Superior temporal gyrus (tissue), 1 donor: ENCODE results near the gene TRUB2.
"Not testable (repeated sequence)": the region's sequence is repeated elsewhere in the genome, so short reads cannot be mapped to it uniquely, and the experiment has no call there.

Experiments used
- DNase-seq: peaks from one replicate; pipeline ENCODE4 v3.0.0-alpha.2; 2016; ENCODE audit errors: extremely low spot score

Gene TRUB2

DNA sequence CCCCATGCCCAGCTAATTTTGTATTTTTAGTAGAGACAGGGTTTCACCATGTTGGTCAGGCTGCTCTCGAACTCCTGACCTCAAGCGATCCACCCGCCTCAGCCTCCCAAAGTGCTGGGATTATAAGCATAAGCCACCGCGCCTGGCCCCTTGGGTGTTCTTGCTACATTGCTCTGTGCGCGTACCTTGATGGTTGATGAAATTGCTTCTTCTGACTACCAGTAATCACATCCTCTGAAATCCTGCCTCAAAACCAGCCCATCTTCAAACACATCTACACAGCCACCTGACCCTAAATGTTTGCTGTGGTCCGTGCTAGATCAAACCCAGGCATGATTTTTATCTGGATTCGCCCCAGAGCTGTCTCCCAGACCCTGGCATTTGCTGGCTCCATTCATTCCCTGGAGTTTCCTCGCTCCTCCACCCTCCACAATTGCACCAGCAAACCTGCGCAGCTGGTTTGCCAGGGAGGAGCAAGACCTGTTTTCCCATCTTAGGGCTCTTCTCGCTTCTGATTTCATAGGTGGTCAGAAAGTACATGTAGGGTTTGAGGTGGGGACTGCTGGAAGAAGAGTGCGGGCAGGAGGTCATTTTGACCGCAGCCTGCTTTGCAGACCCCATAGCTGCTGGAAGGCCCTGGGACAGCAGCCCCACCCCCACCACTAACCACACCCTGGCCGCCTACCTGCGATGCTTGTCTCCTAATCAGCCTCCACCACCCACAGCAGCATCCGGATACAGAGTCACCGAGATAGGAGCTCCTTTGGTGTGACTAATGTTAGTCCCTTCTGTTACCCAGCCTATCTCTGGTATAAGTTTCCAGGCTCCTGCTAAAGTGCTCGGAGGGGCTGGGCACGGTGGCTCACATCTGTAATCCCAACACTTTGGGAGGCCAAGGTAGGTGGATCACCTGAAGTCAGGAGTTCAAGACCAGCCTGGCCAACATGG lies 23.4 kb downstream of the TRUB2 start:
- DNase-seq: no peak

DNA sequence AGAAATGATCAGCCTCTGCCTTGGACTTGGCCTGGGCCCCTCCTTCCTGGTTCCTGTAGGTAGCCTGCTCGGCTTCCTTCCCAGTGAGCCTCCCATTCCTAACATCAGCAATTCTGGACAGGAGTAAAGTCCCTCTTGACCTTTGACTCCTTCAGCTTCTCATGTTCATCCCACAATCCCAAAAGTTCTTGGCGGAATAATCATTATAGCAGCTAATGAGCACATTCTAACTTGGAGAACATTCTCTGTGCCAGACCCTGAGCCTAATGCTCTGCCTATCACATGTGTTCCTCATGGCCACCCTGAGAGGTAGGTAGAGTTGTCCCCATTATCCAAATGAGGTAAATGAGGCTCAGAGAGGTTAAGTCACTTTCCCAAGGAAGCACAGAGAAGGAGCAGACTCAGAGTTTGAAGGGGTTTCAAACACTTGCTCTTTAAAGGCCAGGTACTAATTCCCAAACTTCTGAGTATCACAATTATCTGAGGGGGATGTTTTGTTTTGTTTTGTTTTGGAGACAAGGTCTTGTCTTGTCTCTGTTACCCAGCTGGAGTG lies 24.9 kb downstream of the TRUB2 start:
- DNase-seq: no peak

DNA sequence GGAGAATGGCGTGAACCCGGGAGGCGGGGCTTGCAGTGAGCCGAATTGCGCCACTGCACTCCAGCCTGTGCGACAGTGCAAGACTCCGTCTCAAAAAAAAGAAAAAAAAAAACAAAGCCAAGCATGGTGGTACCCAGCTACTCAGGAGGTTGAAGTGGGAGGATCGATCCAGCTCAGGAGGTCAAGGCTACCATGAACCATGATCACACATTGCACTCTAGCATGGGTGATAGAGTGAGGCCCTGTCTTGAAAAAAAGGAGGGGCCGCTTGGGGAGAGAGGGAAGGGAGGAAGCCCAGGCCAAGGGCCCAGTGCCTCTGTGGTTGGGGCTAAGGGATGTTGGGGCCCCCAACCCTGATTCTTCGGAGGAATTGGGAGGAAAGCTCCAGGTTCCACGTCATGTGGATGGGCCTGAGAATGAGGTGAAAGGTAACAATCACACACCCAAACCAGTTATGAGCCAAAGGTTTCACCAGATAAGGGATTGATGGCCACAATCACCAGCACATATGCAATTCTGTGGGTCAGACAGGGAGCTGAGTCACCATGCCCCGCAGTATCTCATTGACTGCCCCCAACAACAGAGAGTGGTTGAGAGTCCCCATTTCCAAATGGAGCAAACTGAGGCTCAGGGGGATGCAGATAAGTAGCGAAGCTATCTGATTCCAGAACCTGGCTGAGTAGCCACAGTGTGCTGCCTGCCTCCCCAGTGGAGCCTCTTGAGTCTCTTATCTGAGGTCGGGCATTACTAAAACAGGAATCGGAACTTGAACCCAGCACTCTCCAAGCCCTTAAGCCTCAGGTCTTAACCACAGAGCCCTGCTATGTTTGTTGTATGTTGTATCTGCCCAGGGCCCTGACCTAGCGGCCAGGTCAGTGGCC lies 25.7 kb downstream of the TRUB2 start:
- no peak for DNase-seq

DNA sequence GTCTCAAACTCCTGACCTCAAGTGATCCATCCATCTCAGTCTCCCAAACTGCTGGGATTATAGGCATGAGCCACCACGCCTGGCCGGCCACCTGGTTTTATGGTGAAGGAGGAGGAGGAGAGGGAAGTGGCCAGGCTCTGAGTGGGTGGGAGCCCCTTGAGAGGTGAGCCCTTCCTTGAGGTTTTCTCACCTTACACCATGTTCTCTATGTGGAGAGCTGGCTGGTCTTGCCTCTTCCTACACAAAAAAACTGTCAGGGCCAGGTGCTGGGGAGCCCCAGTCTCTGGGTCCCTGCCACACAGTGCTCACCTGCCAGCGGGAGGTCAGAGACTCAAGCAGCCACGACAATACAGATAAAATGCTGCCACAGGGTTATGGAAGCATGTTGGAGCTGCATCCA lies 28.1 kb downstream of the TRUB2 start:
- DNase-seq: no peak

DNA sequence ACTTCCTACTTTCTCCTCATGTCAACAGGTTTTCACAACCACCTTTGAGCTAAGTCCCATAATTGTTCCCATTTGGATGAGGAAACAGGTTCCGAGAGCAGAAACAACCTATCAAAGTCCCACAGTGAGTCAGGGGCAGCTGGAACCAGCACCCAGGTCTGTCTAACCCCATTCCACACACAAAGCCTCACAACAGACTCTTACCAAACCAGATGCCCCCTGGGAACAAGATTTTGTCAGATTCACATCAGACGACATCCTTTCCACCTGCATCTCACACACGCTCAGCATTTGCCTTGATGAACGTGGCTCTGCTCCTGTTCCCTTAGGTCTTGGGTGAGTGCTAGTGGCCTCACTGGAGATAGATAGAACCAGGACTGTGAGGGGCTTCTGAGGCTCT lies 29.2 kb downstream of the TRUB2 start:
- no peak for DNase-seq

DNA sequence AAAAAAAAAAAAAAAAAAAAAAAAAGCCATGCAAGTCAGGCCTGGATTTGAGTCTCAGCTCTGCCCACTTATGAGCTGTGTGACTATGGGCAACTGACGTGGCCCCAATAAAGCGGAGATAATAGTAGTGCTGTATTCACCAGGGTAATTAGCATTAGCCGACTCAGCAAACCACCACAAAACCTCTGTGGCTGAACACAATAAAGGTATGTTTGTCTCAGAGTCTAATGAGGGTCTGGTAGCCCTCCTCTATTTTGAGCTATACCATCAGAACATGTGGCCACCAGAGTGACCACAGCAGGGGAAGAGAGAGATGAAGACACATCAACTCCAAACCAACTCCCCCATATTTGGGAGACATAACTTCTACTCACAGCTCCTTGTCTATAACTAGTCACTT lies 30.2 kb downstream of the TRUB2 start:
- no peak for DNase-seq

DNA sequence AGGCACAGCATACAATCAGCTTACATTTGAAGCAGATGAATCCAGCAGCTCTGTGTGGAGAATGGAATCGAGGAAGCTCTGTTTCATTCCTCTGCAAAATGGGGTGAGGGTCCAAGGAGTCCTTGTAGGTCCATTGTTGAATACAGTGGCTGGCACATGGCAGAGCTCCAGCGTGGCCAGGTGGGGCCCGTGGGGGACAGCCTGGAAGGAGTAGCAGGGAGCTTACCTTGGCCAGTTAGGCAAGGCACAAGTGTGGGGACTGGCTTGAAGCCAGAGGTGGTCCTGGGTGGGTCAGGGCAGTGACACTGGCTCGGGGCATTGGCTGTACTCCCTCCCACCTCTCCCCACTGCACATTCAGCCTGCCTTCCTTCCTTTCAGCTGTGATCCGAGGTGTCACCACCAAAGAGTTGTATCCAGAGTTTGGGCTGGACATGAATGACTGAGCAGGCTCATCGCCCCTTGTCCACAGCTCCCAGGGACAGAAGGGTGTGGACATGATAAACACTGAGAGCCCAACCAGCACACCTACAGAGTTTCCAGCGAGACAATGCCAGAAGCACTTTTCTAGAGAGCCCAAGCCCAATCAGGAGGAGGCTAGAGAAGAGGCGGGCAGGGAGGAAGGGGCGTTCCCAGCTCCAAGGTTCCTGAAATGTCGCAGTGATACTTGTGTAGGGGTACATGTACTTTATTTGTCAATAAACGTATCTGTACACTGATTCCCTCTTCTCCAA lies 33.8 kb downstream of the TRUB2 start:
- DNase-seq: no peak

DNA sequence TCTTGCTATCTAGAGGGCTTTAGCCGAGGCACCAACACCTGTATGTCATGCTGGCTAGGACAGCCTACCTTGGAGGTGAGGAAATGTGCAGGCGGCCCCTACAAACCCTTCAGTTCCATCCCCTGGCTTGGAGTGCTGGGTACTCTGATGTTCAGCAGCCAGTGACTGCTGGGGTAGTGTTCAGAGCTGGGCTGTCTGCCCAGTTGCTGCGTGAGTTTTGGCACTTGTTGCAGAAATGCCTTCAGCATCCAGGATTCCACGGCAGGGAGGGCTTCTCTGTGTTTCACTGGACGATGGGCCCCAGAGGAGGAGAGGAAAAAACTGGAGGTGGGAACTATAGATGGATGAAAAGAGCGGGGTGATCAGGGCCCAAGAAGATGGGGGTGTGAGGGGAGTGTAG lies 35.8 kb downstream of the TRUB2 start:
- peak; percentile 94 for DNase-seq

DNA sequence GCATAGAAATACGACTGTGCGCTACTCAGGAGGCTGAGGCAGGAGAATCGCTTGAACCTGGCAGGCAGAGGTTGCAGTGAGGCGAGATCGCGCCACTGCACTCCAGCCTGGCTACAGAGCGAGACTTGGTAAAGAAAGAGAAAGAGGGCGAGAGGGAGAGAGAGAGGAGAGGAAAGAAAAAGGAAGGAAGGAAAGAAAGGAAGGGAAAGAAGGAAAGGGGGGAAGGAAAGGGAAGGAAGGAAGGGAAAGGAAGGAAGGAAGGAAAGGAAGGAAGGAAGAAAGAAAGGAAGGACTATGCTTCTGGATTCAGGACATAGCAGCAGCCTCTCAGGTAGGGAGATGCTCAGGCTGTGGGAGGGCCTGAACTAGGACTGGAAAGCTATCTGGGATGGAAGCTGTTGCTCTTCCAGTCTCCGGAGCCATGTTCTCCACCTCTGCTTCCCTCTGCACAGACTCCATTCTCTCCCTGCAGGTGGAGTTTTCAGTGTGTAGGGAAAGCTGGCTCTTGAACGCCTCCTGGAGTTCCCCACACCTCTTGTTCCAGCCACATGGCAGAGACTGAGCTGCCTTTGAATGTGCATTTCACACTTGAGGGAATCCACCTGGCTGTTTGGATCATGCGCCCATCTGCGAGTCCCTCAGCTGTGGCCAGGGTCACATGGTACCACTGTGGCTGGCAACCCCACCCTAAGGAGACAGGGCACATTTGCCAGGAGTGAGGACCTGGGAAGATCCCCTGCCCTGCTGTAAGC lies 37.0 kb downstream of the TRUB2 start:
- DNase-seq: no peak

DNA sequence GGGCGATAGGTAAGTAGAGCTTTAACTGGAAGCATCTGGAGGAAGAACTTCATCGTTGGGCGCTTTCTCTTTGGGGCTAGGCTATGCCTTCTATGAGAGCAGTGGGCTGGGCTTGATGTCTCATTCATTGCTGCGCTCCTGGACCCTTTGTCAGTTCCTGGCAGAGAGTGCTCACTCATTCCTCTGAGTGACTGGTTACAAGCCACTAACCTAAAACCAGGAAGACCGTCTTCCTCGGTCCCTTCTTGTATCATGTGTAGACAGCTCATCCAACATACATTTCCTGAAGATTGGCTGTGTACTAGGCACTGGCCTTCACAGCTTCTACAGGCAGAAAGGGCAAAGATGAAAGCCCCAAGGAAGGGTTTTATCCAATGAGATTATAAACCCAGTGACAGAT lies 39.7 kb downstream of the TRUB2 start:
- DNase-seq: no peak

DNA sequence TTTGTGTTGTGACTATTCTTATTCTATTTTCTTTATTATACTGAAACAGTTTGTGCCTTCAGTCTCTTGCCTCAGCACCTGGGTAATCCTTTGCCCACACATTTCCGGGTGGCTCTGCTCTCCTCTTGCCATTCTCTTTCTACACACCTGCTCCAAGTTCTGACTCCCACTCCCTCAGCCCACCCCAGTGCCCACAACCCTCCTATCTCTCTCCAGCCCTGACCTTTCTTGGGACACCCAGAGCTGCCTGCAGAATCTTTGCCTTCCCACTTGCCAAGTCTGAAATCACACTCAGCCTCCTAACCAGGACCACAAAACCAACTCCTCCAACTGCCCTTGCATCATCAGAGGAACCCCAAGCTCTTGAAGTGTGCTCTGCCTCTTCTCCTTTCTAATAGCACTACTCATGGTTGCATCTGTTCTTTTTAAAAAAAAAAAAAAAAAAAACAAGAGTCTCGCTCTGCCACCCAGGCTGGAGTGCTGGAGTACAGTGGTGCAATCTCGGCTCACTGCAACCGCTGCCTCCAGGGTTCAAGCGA lies 42.1 kb downstream of the TRUB2 start:
- DNase-seq: no peak

DNA sequence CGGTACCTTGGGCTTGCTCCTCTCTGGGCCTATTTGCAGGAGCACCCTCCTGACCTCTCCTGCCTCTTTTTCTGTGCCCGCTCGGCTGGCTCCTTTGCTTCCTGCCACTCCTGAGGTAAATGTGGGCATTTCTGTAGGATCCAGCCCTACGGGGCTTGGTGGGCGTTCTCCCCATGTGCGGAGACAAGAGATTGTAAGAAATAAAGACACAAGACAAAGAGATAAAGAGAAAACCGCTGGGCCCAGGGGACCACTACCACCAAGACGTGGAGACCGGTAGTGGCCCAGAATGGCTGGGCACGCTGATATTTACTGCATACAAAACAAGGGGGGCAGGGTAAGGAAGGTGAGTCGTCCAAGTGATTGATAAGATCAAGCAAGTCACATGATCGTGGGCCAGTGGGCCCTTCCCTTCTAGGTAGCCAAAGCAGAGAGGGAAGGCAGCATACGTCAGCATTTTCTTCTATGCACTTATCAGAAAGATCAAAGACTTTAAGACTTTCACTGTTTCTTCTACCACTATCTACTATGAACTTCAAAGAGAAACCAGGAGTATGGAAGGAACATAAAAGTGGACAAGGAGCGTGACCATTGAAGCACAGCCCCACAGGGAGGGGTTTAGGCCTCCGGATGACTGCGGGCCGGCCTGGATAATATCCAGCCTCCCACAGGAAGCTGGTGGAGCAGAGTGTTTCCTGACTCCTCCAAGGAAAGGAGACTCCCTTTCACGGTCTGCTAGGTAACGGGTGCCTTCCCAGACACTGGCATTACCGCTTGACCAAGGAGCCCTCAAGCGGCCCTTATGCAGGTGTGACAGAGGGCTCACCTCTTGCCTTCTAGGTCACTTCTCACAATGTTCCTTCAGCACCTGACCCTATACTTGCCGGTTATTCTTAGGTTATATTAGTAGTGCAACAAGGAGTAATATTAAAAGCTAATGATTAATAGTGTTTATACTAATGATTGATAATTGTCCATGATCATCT lies 42.9 kb downstream of the TRUB2 start:
- not testable (repeated sequence) for DNase-seq

DNA sequence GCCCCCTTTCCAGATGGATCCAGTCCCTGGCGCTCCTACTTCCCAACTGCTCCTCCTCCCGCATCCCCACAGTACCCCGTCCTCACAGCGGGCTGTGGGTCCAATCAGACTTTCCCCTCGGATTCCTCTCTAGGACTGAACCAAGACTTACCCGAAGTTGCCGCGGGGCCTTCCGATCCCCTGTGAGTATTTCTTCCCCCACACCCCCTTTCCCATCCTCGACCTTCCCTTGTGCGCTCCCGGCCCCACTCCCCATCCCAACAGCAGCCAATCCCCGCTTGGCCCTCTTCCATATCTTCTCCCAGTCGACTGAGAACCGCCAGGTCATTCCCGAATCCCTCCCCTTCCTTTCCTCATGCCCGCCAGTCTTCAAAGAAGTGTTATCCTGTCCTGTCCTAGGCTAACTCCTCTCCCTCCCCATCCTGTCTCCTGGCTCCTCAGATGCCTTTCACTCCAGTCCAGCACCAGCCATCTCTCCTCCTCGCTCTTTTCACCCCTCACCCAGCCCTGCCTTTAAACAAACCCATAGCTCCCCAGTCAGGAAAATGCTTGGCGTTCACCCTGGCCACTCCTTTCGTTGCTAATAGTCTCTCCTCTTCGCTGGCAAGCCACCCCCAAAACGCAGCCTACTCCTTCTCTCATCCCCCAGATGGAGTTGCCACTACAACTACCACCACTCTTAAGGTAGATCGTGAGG lies 45.5 kb downstream of the TRUB2 start:
- no peak for DNase-seq

DNA sequence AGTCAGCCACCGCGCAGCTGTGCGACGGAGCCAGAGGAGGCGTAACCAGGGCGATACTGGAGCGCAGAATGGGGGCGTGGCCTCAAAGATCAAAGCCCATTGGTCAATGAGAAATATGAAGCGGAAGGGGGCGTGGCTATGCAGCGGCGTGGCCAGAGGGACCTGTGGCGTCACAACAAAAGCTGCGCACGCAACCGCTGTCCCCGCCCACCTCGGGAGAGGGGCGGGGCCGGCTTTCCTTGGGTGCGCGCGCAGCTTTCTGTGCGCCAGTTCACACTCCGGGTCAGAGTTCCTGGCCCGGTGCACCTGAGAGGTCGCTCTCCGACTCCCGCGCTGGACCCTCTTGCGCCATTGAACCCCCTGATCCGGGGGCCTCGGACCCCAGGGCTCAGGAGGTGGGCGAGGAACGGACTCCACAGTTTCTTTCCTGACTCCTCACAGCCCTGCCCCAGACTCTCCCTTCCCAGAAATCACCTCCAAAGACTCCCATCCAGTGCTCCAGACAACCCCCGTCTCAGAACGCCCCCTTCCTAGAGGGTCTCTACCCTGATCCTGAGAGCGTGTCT lies 46.2 kb downstream of the TRUB2 start, which contains the start of gene SWI5:
Gene SWI5, plus strand, starts transcription at position 269 of the 566 bp plus-strand sequence.
- DNase-seq: peak; percentile 100

DNA sequence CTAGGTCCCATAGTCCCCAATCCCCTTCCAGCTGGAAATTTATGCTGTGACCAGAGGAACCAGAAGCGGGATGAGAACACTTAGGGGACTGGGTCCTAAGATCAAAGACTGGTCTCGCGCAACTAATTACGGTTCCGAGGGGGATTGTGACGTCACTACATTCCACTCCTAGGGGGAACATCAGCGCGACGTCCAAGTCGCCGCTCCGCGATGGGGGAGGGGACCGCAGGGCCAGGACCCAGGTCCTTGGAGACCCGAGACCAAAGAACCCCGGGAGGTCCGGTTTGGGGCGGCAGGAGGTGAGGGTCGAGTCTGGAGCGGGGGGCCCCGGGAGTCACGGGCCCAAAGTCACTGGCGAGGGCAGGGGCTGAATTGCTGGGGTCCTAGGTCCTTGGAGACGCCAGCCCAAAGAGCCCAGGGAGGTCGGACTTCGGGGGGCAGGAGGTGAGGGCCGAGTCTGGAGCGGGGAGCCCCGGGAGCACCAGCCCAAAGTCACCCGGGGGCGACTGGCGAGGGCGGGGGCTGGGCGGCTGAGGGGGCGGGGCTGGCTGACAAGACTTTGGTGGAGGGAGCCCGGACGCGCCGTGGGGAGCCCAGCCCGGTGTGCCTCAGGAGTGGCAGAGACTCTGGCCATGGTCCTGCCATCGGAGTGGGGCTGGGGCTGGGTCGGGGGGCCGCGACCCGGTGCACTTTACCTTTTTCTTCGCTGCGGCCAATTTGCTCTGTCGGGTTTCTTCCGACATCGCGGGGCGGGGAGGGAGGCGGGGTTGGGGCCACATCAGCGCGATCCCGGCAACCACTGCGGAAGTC lies 46.8 kb downstream of the TRUB2 start, which contains the start of gene GOLGA2:
Gene GOLGA2, minus strand, starts transcription at position 810 of the 810 bp plus-strand sequence. Its CDS starts 31 bp downstream, at position 779.
- no peak for DNase-seq

DNA sequence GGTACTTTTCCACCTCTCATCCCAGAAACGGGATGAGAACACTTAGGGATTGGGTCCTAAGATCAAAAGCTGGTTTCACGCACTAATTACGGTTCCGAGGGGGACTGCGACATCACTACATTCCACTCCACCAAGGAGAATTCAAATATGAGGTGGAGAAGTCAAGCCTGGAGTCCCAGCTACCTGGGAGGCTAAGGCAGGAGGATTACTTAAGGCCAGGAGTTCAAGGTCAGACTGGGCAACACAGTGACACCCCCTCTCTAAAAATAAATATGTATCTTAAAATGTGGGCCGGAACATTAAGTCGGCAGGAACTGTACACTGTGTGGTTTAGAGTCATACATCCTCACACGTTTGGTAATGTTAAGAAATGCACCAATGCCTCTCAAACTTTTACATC lies 48.0 kb downstream of the TRUB2 start:
- no peak for DNase-seq

DNA sequence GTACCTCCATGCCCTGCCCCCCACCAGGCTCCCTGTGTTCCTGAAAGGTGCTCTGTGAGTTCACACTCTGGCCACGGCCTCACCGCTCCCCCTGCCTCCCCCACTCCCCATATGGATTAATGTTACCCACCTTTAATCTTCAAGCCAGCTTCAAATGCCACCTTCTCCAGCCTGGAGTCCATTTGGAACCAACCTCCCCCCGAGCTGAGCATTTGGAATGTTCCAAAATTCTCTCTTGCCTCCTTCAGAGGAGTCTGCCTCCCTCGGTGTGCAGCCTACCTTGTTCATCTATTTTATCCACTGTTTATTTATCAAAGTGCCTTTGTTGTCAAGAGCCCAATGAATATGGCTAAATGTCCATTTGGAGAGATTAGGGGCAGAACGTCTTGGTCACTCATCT lies 50.7 kb downstream of the TRUB2 start:
- DNase-seq: no peak
